Measurements from ENCODE around the gene UTF1. TPM values are rescaled to one million over a fixed set of nuclear protein-coding genes. Genes with fewer than 3 reads are reported as not detected.

The UTF1 gene
- not detected for polyA plus RNA-seq
- long read RNA-seq, donor 1: 0 reads
- long read RNA-seq, donor 2: 0 reads
- long read RNA-seq, donor 3: 0 reads
- long read RNA-seq, donor 4: 0 reads
- long read RNA-seq, donor 5: 0 reads
- long read RNA-seq, donor 6: 0 reads
- long read RNA-seq, donor 7: 0 reads
- long read RNA-seq, donor 8: 0 reads
- long read RNA-seq, donor 9: 0 reads
- long read RNA-seq, donor 10: 0 reads

- H3K4me1 ChIP-seq (ENCODE audit: control insufficient read depth in 3 of 3, insufficient read depth in 2 of 3, low read depth in 1 of 3, low read length in 2 of 3): peaks cover 0 to 5% (median 0%) of the 10 kb centered on the region in 3 donors
- peak within 1 kb of the TSS in 1 of 3 donors; percentile 16 for H3K4me3 ChIP-seq (ENCODE audit: low read depth in 1 of 3, low read length in 3 of 3)
- FAIRE-seq (no peak), DNase-seq (no peak)
- H3K9me3 ChIP-seq (ENCODE audit: control insufficient read depth in 2 of 2, insufficient read depth in 1 of 2, low read depth in 1 of 2, low read length in 1 of 2): no peaks in the 10 kb centered on the region
- peaks cover 12 to 58% (median 26%) of the 10 kb centered on the region in 3 donors for H3K27me3 ChIP-seq (ENCODE audit: control insufficient read depth in 3 of 3, insufficient read depth in 3 of 3, low read length in 3 of 3)
- no peak within 1 kb of the TSS for H3K27ac ChIP-seq (ENCODE audit: low read depth in 1 of 3, low read length in 2 of 3)
- peaks cover 0 to 2% (median 0%) of the 10 kb centered on the region in 3 donors for H3K36me3 ChIP-seq (ENCODE audit: control insufficient read depth in 3 of 3, insufficient read depth in 2 of 3, low read depth in 1 of 3, low read length in 3 of 3)
- WGBS, 3 donors: 2 to 4% (median 2%) methylated on average over 11 to 49 of the region's 49 CpGs
These were observed at the start of gene UTF1 for GRCh38 chr10:133230044-133230361. TSS of gene UTF1 (plus strand) at chr10:133230217. CDS start at chr10:133230289, 72 bp downstream.

GRCh38 chr10:133180965-133181639, 48.9 kb upstream of the UTF1 start:
- Histone ChIP-seq H3K4me3 (ENCODE audit: low read depth in 1 of 3, low read length in 3 of 3) (no peak overlapping the region), H3K36me3 (ENCODE audit: control insufficient read depth in 3 of 3, insufficient read depth in 2 of 3, low read depth in 1 of 3, low read length in 3 of 3) (peaks cover 0 to 48% (median 0%) of the 10 kb centered on the region in 3 donors), H3K27ac (ENCODE audit: low read depth in 1 of 3, low read length in 2 of 3) (no peak overlapping the region), H3K27me3 (ENCODE audit: control insufficient read depth in 3 of 3, insufficient read depth in 3 of 3, low read length in 3 of 3) (no peaks in the 10 kb centered on the region), H3K4me1 (ENCODE audit: control insufficient read depth in 3 of 3, insufficient read depth in 2 of 3, low read depth in 1 of 3, low read length in 2 of 3) (no peaks in the 10 kb centered on the region), H3K9me3 (ENCODE audit: control insufficient read depth in 2 of 2, insufficient read depth in 1 of 2, low read depth in 1 of 2, low read length in 1 of 2) (peaks cover 0 to 3% of the 10 kb centered on the region in 2 donors)
- DNase-seq (no peak), FAIRE-seq (no peak)
- WGBS, 3 donors: 78 to 89% (median 81%) methylated on average over 23 of the region's 23 CpGs

- DNase-seq: no peak
- H3K27ac ChIP-seq (ENCODE audit: low read depth in 1 of 3, low read length in 2 of 3): no peak overlapping the region
- peaks cover 0 to 57% (median 0%) of the 10 kb centered on the region in 3 donors for H3K36me3 ChIP-seq (ENCODE audit: control insufficient read depth in 3 of 3, insufficient read depth in 2 of 3, low read depth in 1 of 3, low read length in 3 of 3)
- H3K4me1 ChIP-seq (ENCODE audit: control insufficient read depth in 3 of 3, insufficient read depth in 2 of 3, low read depth in 1 of 3, low read length in 2 of 3): peaks cover 0 to 2% (median 0%) of the 10 kb centered on the region in 3 donors
- H3K4me3 ChIP-seq (ENCODE audit: low read depth in 1 of 3, low read length in 3 of 3): no peak overlapping the region
- peaks cover 0 to 3% of the 10 kb centered on the region in 2 donors for H3K9me3 ChIP-seq (ENCODE audit: control insufficient read depth in 2 of 2, insufficient read depth in 1 of 2, low read depth in 1 of 2, low read length in 1 of 2)
- 79 to 84% (median 82%) methylated on average over 14 of the region's 14 CpGs for WGBS, 3 donors
- no peaks in the 10 kb centered on the region for H3K27me3 ChIP-seq (ENCODE audit: control insufficient read depth in 3 of 3, insufficient read depth in 3 of 3, low read length in 3 of 3)
- FAIRE-seq: no peak
These were observed 47.8 kb upstream of the UTF1 start for GRCh38 chr10:133182190-133182589.

- DNase-seq (no peak), FAIRE-seq (no peak)
- Histone ChIP-seq H3K27me3 (ENCODE audit: control insufficient read depth in 3 of 3, insufficient read depth in 3 of 3, low read length in 3 of 3) (no peaks in the 10 kb centered on the region), H3K36me3 (ENCODE audit: control insufficient read depth in 3 of 3, insufficient read depth in 2 of 3, low read depth in 1 of 3, low read length in 3 of 3) (peaks cover 0 to 62% (median 0%) of the 10 kb centered on the region in 3 donors), H3K4me3 (ENCODE audit: low read depth in 1 of 3, low read length in 3 of 3) (no peak overlapping the region), H3K9me3 (ENCODE audit: control insufficient read depth in 2 of 2, insufficient read depth in 1 of 2, low read depth in 1 of 2, low read length in 1 of 2) (no peaks in the 10 kb centered on the region), H3K4me1 (ENCODE audit: control insufficient read depth in 3 of 3, insufficient read depth in 2 of 3, low read depth in 1 of 3, low read length in 2 of 3) (peaks cover 0 to 5% (median 0%) of the 10 kb centered on the region in 3 donors), H3K27ac (ENCODE audit: low read depth in 1 of 3, low read length in 2 of 3) (no peak overlapping the region)
- WGBS, 3 donors: 91 to 93% (median 93%) methylated on average over 64 to 66 of the region's 66 CpGs
These were observed 47.0 kb upstream of the UTF1 start for GRCh38 chr10:133182791-133183645.

- peaks cover 0 to 63% (median 0%) of the 10 kb centered on the region in 3 donors for H3K36me3 ChIP-seq (ENCODE audit: control insufficient read depth in 3 of 3, insufficient read depth in 2 of 3, low read depth in 1 of 3, low read length in 3 of 3)
- no peak for FAIRE-seq
- H3K9me3 ChIP-seq (ENCODE audit: control insufficient read depth in 2 of 2, insufficient read depth in 1 of 2, low read depth in 1 of 2, low read length in 1 of 2): no peaks in the 10 kb centered on the region
- no peak overlapping the region for H3K27ac ChIP-seq (ENCODE audit: low read depth in 1 of 3, low read length in 2 of 3)
- WGBS, 3 donors: 84 to 89% (median 86%) methylated on average over 21 of the region's 21 CpGs
- no peak for DNase-seq
- H3K4me1 ChIP-seq (ENCODE audit: control insufficient read depth in 3 of 3, insufficient read depth in 2 of 3, low read depth in 1 of 3, low read length in 2 of 3): peaks cover 0 to 5% (median 0%) of the 10 kb centered on the region in 3 donors
- no peaks in the 10 kb centered on the region for H3K27me3 ChIP-seq (ENCODE audit: control insufficient read depth in 3 of 3, insufficient read depth in 3 of 3, low read length in 3 of 3)
- H3K4me3 ChIP-seq (ENCODE audit: low read depth in 1 of 3, low read length in 3 of 3): no peak overlapping the region
These were observed 46.2 kb upstream of the UTF1 start for GRCh38 chr10:133183646-133184378.

- peaks cover 0 to 62% (median 0%) of the 10 kb centered on the region in 3 donors for H3K36me3 ChIP-seq (ENCODE audit: control insufficient read depth in 3 of 3, insufficient read depth in 2 of 3, low read depth in 1 of 3, low read length in 3 of 3)
- 86 to 87% (median 86%) methylated on average over 23 of the region's 23 CpGs for WGBS, 3 donors
- FAIRE-seq: no peak
- H3K9me3 ChIP-seq (ENCODE audit: control insufficient read depth in 2 of 2, insufficient read depth in 1 of 2, low read depth in 1 of 2, low read length in 1 of 2): no peaks in the 10 kb centered on the region
- no peaks in the 10 kb centered on the region for H3K27me3 ChIP-seq (ENCODE audit: control insufficient read depth in 3 of 3, insufficient read depth in 3 of 3, low read length in 3 of 3)
- H3K4me1 ChIP-seq (ENCODE audit: control insufficient read depth in 3 of 3, insufficient read depth in 2 of 3, low read depth in 1 of 3, low read length in 2 of 3): peaks cover 0 to 5% (median 0%) of the 10 kb centered on the region in 3 donors
- no peak overlapping the region for H3K4me3 ChIP-seq (ENCODE audit: low read depth in 1 of 3, low read length in 3 of 3)
- DNase-seq: no peak
- H3K27ac ChIP-seq (ENCODE audit: low read depth in 1 of 3, low read length in 2 of 3): no peak overlapping the region
These were observed 45.3 kb upstream of the UTF1 start for GRCh38 chr10:133184591-133185244.

- peaks cover 0 to 5% (median 0%) of the 10 kb centered on the region in 3 donors for H3K4me1 ChIP-seq (ENCODE audit: control insufficient read depth in 3 of 3, insufficient read depth in 2 of 3, low read depth in 1 of 3, low read length in 2 of 3)
- H3K4me3 ChIP-seq (ENCODE audit: low read depth in 1 of 3, low read length in 3 of 3): no peak overlapping the region
- peaks cover 0 to 61% (median 0%) of the 10 kb centered on the region in 3 donors for H3K36me3 ChIP-seq (ENCODE audit: control insufficient read depth in 3 of 3, insufficient read depth in 2 of 3, low read depth in 1 of 3, low read length in 3 of 3)
- no peaks in the 10 kb centered on the region for H3K9me3 ChIP-seq (ENCODE audit: control insufficient read depth in 2 of 2, insufficient read depth in 1 of 2, low read depth in 1 of 2, low read length in 1 of 2)
- WGBS, 3 donors: 68 to 83% (median 77%) methylated on average over 11 of the region's 11 CpGs
- no peaks in the 10 kb centered on the region for H3K27me3 ChIP-seq (ENCODE audit: control insufficient read depth in 3 of 3, insufficient read depth in 3 of 3, low read length in 3 of 3)
- no peak overlapping the region for H3K27ac ChIP-seq (ENCODE audit: low read depth in 1 of 3, low read length in 2 of 3)
- DNase-seq: no peak
- FAIRE-seq: no peak
These were observed 44.6 kb upstream of the UTF1 start for GRCh38 chr10:133185421-133185820.

All from small intestine (tissue), 16 donors.